OCI-LY1 (cell line): ENCODE measurements around the gene RFTN1.

ENCODE experiments used
- H2AFZ ChIP-seq: fragments of 200-600 bp; sonication (generic), shearing (Covaris generic); 2 replicates; pipeline ENCODE4 v1.6.0; 2014; ENCODE audit warnings: antibody characterized with exemption, mild to moderate bottlenecking, low read length
- H3F3A ChIP-seq: fragments of 200-600 bp; sonication (generic), shearing (Covaris generic); 2 replicates; pipeline ENCODE4 v1.6.0; 2014; ENCODE audit warnings: mild to moderate bottlenecking, antibody characterized with exemption, low read length, moderate library complexity; ENCODE audit not compliant: insufficient read depth
- H3K27ac ChIP-seq: fragments of 200-600 bp; sonication (generic); 2 replicates; pipeline ENCODE4 v1.5.1; 2014; ENCODE audit warnings: low read length, mixed run types, mild to moderate bottlenecking, low read depth; ENCODE audit not compliant: poor library complexity, severe bottlenecking
- H3K27me3 ChIP-seq: fragments of 200-600 bp; sonication (generic); 2 replicates; pipeline ENCODE4 v1.6.0; 2014; ENCODE audit warnings: antibody characterized with exemption, mild to moderate bottlenecking, low read length, moderate library complexity; ENCODE audit not compliant: insufficient read depth
- H3K36me3 ChIP-seq: fragments of 200-600 bp; sonication (generic); 2 replicates; pipeline ENCODE4 v1.6.1; 2014; ENCODE audit warnings: mild to moderate bottlenecking, antibody characterized with exemption, low read length, moderate library complexity, mixed read lengths; ENCODE audit not compliant: insufficient read depth
- H3K4me1 ChIP-seq: fragments of 200-600 bp; sonication (generic); 2 replicates; pipeline ENCODE4 v1.5.1; 2014; ENCODE audit warnings: mild to moderate bottlenecking, low read length, moderate library complexity; ENCODE audit not compliant: insufficient read depth, severe bottlenecking
- H3K4me2 ChIP-seq: fragments of 200-600 bp; sonication (generic), shearing (Covaris generic); 2 replicates; pipeline ENCODE4 v1.6.1; 2014; ENCODE audit warnings: low read length
- H3K4me3 ChIP-seq: fragments of 200-600 bp; sonication (generic); 2 replicates; pipeline ENCODE4 v1.5.1; 2014; ENCODE audit warnings: low read length, low read depth, mild to moderate bottlenecking, mixed read lengths; ENCODE audit not compliant: poor library complexity, severe bottlenecking
- H3K79me2 ChIP-seq: fragments of 200-600 bp; shearing (Covaris generic); 2 replicates; pipeline ENCODE4 v1.6.1; 2016; ENCODE audit warnings: mixed run types, low read length, mixed read lengths; ENCODE audit not compliant: insufficient read depth
- H3K9ac ChIP-seq: fragments of 200-600 bp; sonication (generic), shearing (Covaris generic); 2 replicates; pipeline ENCODE4 v1.6.1; 2014; ENCODE audit warnings: mild to moderate bottlenecking, low read length, mixed read lengths
- H3K9me2 ChIP-seq: fragments of 200-600 bp; sonication (generic), shearing (Covaris generic); 2 replicates; pipeline ENCODE4 v1.6.1; 2014; ENCODE audit warnings: low read depth, mild to moderate bottlenecking, low read length, mixed read lengths
- H3K9me3 ChIP-seq: fragments of 200-600 bp; shearing (Covaris generic); 2 replicates; pipeline ENCODE4 v1.6.1; 2014; ENCODE audit warnings: low read length, mixed read lengths
- H4K20me1 ChIP-seq: fragments of 200-600 bp; sonication (generic), shearing (Covaris generic); 2 replicates; pipeline ENCODE4 v1.6.0; 2016; ENCODE audit warnings: mild to moderate bottlenecking, low read length; ENCODE audit not compliant: insufficient read depth
- EZH2 ChIP-seq: fragments of 200-600 bp; sonication (generic), shearing (Covaris generic); IDR thresholded peaks from 2 replicates; pipeline ENCODE4 v1.8.0; 2017; ENCODE audit warnings: borderline replicate concordance, mixed run types, mild to moderate bottlenecking, antibody characterized with exemption, low read length, moderate library complexity, mixed read lengths
- TF ChIP-seq, protein P1 (sequence below): fragments of 200-600 bp; sonication (generic), shearing (Covaris generic); IDR thresholded peaks from 2 replicates; pipeline ENCODE4 v1.5.1; 2017; ENCODE audit warnings: mild to moderate bottlenecking, antibody characterized with exemption, low read length, moderate library complexity, mixed read lengths

RFTN1 gene

DNA sequence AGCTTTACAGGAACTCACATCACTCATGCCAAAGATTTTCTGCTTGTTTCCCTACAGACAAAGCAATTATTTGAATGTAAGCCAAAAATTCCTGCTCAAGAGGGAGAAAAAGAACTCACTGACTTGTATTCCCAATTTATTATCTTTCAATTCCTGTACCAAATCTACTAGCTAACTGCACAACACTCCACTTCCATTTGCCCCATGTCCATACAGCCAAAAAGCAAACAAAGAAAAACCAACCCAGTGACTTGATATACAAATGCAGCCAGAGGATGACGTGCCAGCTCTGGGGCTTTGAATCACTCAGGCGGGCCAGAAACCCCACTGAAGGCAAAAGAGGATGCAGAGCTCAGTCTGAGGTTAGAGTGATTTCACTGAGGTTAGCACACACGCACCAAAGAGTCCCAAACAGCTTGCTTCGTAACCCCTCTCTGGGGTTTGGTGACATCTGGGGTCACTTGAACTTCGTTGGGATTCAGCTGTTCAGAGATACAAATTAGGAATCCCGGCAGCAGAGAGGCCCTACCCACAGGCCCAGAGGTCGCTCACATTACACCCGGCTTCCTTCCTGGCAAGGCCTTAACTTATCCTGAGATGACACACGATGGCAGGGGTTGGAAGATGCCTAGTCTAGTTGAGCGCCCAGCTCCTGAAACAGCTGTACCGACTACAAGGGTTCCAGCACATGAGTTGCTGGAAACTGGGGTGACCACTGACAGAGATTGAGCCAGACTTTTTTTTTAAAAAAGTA lies 1.6 kb downstream of the RFTN1 start:
- Histone ChIP-seq H3F3A (peaks cover 6% of the 10 kb centered on the region; the same call in 1 of the 2 replicates), H3K27ac (peak overlapping the region; percentile 99), H3K36me3 (peaks cover 54% of the 10 kb centered on the region), H3K9me3 (no peaks in the 10 kb centered on the region), H2AFZ (no peak overlapping the region), H3K79me2 (peaks cover 76% of the 10 kb centered on the region), H3K9ac (peak overlapping the region; percentile 99), H3K27me3 (no peaks in the 10 kb centered on the region), H3K4me2 (peak overlapping the region; percentile 98), H3K4me1 (peaks cover 77% of the 10 kb centered on the region), H4K20me1 (no peaks in the 10 kb centered on the region), H3K4me3 (peak overlapping the region; percentile 95), H3K9me2 (no peaks in the 10 kb centered on the region)
- no peak for TF ChIP-seq EZH2
- TF ChIP-seq, protein P1, sequence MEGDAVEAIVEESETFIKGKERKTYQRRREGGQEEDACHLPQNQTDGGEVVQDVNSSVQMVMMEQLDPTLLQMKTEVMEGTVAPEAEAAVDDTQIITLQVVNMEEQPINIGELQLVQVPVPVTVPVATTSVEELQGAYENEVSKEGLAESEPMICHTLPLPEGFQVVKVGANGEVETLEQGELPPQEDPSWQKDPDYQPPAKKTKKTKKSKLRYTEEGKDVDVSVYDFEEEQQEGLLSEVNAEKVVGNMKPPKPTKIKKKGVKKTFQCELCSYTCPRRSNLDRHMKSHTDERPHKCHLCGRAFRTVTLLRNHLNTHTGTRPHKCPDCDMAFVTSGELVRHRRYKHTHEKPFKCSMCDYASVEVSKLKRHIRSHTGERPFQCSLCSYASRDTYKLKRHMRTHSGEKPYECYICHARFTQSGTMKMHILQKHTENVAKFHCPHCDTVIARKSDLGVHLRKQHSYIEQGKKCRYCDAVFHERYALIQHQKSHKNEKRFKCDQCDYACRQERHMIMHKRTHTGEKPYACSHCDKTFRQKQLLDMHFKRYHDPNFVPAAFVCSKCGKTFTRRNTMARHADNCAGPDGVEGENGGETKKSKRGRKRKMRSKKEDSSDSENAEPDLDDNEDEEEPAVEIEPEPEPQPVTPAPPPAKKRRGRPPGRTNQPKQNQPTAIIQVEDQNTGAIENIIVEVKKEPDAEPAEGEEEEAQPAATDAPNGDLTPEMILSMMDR: no peak

DNA sequence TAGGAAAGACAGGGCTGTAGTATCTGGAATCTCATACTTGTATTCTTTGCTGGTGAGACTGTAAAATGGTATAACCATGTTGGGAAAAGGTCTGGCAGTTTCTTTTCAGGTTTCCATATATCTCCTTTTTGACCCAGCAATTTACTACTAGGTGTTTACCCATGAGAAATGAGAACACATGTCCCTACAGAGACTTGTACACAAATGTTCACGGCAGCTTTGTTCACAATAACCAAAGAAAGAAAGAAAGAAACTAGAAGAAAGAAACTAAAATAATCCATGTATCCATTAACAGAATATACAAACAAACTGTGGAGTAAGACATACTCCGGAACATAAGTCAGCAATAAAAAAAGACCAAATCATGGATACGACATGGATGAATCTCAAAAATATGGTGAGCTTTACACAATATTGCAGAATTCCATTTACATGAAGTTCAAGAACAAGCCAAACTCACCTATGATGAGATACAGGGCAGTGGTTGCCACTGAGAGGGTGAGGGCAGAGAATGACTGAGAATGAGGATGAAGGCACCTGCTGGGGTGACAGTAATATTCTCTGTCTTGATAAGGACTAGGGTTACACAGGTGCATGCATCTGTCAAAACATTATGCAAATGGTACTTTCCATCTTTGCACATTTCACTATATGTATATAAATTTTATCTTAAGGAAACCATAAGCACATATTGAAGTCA lies 2.7 kb downstream of the RFTN1 start:
- no peaks in the 10 kb centered on the region for H3K27me3 ChIP-seq
- H3K27ac ChIP-seq: peak overlapping the region; percentile 99
- peak overlapping the region; percentile 98 for H3K4me2 ChIP-seq
- H2AFZ ChIP-seq: no peak overlapping the region
- no peaks in the 10 kb centered on the region for H3K9me2 ChIP-seq
- TF ChIP-seq, protein P1: no peak
- TF ChIP-seq EZH2: no peak
- H3F3A ChIP-seq: peaks cover 6% of the 10 kb centered on the region; the same call in 1 of the 2 replicates
- peaks cover 65% of the 10 kb centered on the region for H3K36me3 ChIP-seq
- peaks cover 87% of the 10 kb centered on the region for H3K79me2 ChIP-seq
- H3K4me3 ChIP-seq: peak overlapping the region; percentile 95
- H3K9ac ChIP-seq: peak overlapping the region; percentile 99
- H3K9me3 ChIP-seq: no peaks in the 10 kb centered on the region
- H4K20me1 ChIP-seq: no peaks in the 10 kb centered on the region
- H3K4me1 ChIP-seq: peaks cover 77% of the 10 kb centered on the region

DNA sequence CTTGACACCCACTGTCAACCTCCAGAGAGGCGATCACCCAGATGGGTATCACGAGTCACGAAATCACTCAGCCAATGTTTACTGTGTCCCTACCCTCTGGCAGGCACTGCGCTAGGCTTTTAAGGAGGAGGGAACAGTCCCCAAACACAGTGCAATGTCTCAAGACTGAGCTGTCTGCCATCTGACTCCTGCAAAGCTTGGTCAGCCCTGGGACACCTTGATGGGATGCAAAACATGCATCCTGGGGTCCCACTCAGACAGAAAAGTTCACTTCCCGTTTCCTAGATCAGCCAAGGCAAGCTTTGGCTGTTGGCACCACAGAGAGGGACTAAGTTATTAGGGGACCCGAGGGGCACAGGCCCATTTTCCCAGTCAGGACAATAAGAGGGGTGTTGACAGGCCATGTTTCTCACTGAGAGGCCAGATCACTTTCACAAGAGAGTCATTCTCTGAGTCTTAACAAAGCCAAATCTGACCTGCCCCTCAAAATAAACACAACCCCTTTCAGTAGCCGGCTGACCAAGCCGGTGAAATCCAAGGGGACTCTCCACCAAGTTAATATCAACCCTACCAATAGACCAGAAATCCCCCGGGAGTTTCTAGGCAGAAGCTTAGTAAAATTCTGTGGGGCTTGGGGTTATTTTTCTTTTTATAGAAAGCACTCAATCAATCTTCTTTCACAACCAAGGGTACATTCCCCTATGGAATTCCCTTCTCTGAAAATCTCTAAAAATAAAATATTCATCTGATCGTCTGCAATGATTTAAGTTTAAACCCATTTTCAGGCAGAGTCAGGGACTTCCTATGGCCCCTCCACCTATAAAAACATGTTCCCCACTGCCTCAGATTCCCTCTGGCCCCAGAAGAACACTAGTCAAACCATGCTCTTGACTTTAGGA lies 3.5 kb downstream of the RFTN1 start:
- peaks cover 6% of the 10 kb centered on the region; the same call in 1 of the 2 replicates for H3F3A ChIP-seq
- H3K9ac ChIP-seq: peak overlapping the region; percentile 99
- TF ChIP-seq, protein P1: no peak
- no peak for TF ChIP-seq EZH2
- peaks cover 77% of the 10 kb centered on the region for H3K4me1 ChIP-seq
- no peaks in the 10 kb centered on the region for H3K9me2 ChIP-seq
- no peaks in the 10 kb centered on the region for H4K20me1 ChIP-seq
- H3K36me3 ChIP-seq: peaks cover 73% of the 10 kb centered on the region
- H2AFZ ChIP-seq: no peak overlapping the region
- peak overlapping the region; percentile 98 for H3K4me2 ChIP-seq
- H3K27me3 ChIP-seq: no peaks in the 10 kb centered on the region
- peak overlapping the region; percentile 95 for H3K4me3 ChIP-seq
- H3K9me3 ChIP-seq: no peaks in the 10 kb centered on the region
- peaks cover 89% of the 10 kb centered on the region for H3K79me2 ChIP-seq
- peak overlapping the region; percentile 99 for H3K27ac ChIP-seq
